GM10266 (cell line): Measurements from ENCODE around the gene FHOD3.
"Not testable (repeated sequence)": the region's sequence is repeated elsewhere in the genome, so short reads cannot be mapped to it uniquely, and the experiment has no call there.

ENCODE experiments used
- DNase-seq: peaks from one replicate; pipeline ENCODE4 v3.0.0; 2012; ENCODE audit errors: extremely low spot score
- CTCF ChIP-seq: IDR thresholded peaks from 2 replicates; pipeline ENCODE4 v1.5.1; 2012; ENCODE audit warnings: mild to moderate bottlenecking, low read depth; ENCODE audit not compliant: control insufficient read depth, insufficient read depth; ENCODE audit errors: missing control alignments

Gene FHOD3

DNA sequence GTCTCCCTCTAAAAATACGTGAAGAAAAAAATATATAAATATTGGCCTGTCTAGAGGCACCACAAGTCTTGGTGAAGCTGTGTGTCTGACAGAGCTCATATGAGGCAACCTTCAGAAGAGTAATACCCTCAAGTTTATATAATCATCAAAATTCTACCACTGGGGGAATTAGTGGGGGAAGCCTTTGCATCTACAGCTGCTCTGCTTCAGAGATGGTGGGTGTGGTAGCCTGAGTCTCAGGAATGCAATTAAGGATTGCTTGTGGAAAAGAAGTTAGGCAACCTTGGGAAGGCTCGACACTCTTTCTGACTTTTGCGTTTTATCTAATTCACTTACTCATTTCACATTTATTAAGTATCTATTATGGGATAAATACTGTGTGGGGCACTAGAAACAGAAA, 513.9 kb downstream of the FHOD3 start:
- no peak for DNase-seq
- TF ChIP-seq CTCF, result no peak

DNA sequence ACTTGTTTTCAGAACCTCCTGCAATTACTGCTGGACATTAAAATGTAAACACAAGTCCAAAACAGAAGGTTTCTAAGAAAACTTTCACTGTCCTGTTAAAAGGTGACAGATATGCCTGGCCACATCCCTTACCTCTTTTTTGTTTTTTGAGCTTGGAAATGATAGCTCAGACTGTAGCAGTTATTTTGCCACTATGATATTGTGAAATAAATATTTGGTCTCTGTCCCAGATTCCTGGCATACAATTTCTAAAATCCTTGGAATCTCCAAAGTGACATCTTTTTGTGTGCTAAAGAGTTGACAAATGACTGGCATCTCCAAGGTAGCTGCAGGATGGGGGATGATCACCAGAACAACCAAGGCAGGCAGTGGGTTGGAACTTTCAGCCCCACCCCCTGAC, 514.4 kb downstream of the FHOD3 start:
- TF ChIP-seq CTCF, result no peak
- DNase-seq, result no peak

- no peak for DNase-seq
- no peak for TF ChIP-seq CTCF
These were observed 515.2 kb downstream of the FHOD3 start for GRCh38 chr18:36812678-36813077.

- no peak for DNase-seq
- TF ChIP-seq CTCF, result no peak
These were observed 515.7 kb downstream of the FHOD3 start for GRCh38 chr18:36813101-36813775.

- TF ChIP-seq CTCF, result no peak
- DNase-seq, result no peak
These were observed 516.3 kb downstream of the FHOD3 start for GRCh38 chr18:36813824-36814223.

GRCh38 chr18:36814994-36815393, 517.5 kb downstream of the FHOD3 start:
- no peak for TF ChIP-seq CTCF
- no peak for DNase-seq

- not testable (repeated sequence) for DNase-seq
These were observed 518.6 kb downstream of the FHOD3 start for GRCh38 chr18:36816096-36816495.

- no peak for TF ChIP-seq CTCF
- DNase-seq, result no peak
These were observed 519.5 kb downstream of the FHOD3 start for GRCh38 chr18:36817039-36817438.
